H9 (cell line): ENCODE measurements around the gene ATG14. TPM values are rescaled to one million over a fixed set of nuclear protein-coding genes. Genes with fewer than 3 reads are reported as not detected.

ENCODE experiments used
- DNase-seq: peaks from one replicate; pipeline ENCODE4 v3.0.0-alpha.2; 2017
- H2AFZ ChIP-seq: one replicate; pipeline ENCODE4 v1.6.1; 2013; ENCODE audit warnings: mild to moderate bottlenecking, low read length, control low read depth, moderate library complexity
- H2AK5ac ChIP-seq: 2 replicates; pipeline ENCODE4 v1.6.1; 2013; ENCODE audit warnings: low read length, control low read depth, mixed read lengths; ENCODE audit not compliant: insufficient read length
- H2BK120ac ChIP-seq: one replicate; pipeline ENCODE4 v1.6.1; 2013; ENCODE audit warnings: low read depth, mild to moderate bottlenecking, low read length, control low read depth, inconsistent platforms; ENCODE audit not compliant: poor library complexity, severe bottlenecking
- H2BK12ac ChIP-seq: 2 replicates; pipeline ENCODE4 v1.6.1; 2013; ENCODE audit warnings: low read length, control low read depth, mixed read lengths, low read depth; ENCODE audit not compliant: insufficient read length
- H2BK15ac ChIP-seq: 2 replicates; pipeline ENCODE4 v1.6.1; 2013; ENCODE audit warnings: low read depth, low read length, control low read depth
- H2BK20ac ChIP-seq: one replicate; pipeline ENCODE4 v1.6.1; 2013; ENCODE audit warnings: low read depth, mild to moderate bottlenecking, low read length, control low read depth, inconsistent platforms; ENCODE audit not compliant: poor library complexity, severe bottlenecking
- H2BK5ac ChIP-seq: 2 replicates; pipeline ENCODE4 v1.6.1; 2013; ENCODE audit warnings: low read length, control low read depth, mixed read lengths; ENCODE audit not compliant: insufficient read length
- H3K14ac ChIP-seq: 2 replicates; pipeline ENCODE4 v1.6.1; 2013; ENCODE audit warnings: low read length, control low read depth; ENCODE audit not compliant: insufficient read depth
- H3K18ac ChIP-seq: 2 replicates; pipeline ENCODE4 v1.6.1; 2013; ENCODE audit warnings: low read depth, mild to moderate bottlenecking, mixed read lengths, low read length, control low read depth; ENCODE audit not compliant: insufficient read length
- H3K23ac ChIP-seq: 2 replicates; pipeline ENCODE4 v1.6.1; 2013; ENCODE audit warnings: low read length, control low read depth, mixed read lengths, low read depth; ENCODE audit not compliant: insufficient read length
- H3K23me2 ChIP-seq: 2 replicates; pipeline ENCODE4 v1.6.1; 2013; ENCODE audit warnings: low read depth, mild to moderate bottlenecking, mixed read lengths, low read length, control low read depth; ENCODE audit not compliant: insufficient read length, poor library complexity, severe bottlenecking
- H3K27ac ChIP-seq: 2 replicates; pipeline ENCODE4 v1.5.1; 2013; ENCODE audit warnings: low read length, control low read depth, mixed read lengths, low read depth; ENCODE audit not compliant: insufficient read length
- H3K27me3 ChIP-seq: 2 replicates; pipeline ENCODE4 v1.6.1; 2013; ENCODE audit warnings: low read length, control low read depth, inconsistent platforms; ENCODE audit not compliant: insufficient read depth
- H3K4ac ChIP-seq: 2 replicates; pipeline ENCODE4 v1.6.1; 2013; ENCODE audit warnings: low read depth, mild to moderate bottlenecking, control low read depth, inconsistent platforms, low read length, moderate library complexity
- H3K4me1 ChIP-seq: 2 replicates; pipeline ENCODE4 v1.6.1; 2013; ENCODE audit warnings: low read length, control low read depth, inconsistent platforms; ENCODE audit not compliant: insufficient read depth
- H3K4me2 ChIP-seq: 2 replicates; pipeline ENCODE4 v1.6.1; 2013; ENCODE audit warnings: low read length, control low read depth, mixed read lengths; ENCODE audit not compliant: insufficient read length, insufficient read depth
- H3K56ac ChIP-seq: 2 replicates; pipeline ENCODE4 v1.6.1; 2013; ENCODE audit warnings: low read depth, mild to moderate bottlenecking, mixed read lengths, low read length, control low read depth; ENCODE audit not compliant: insufficient read length
- H3K79me1 ChIP-seq: 2 replicates; pipeline ENCODE4 v1.6.1; 2013; ENCODE audit warnings: low read depth, mild to moderate bottlenecking, moderate library complexity, low read length, control low read depth, inconsistent platforms; ENCODE audit not compliant: insufficient read depth, poor library complexity, severe bottlenecking
- H3K79me2 ChIP-seq: 2 replicates; pipeline ENCODE4 v1.6.1; 2013; ENCODE audit warnings: low read length, control low read depth, inconsistent platforms; ENCODE audit not compliant: insufficient read depth
- H3K9ac ChIP-seq: 2 replicates; pipeline ENCODE4 v1.6.1; 2013; ENCODE audit warnings: low read length, control low read depth, mixed read lengths; ENCODE audit not compliant: insufficient read length; ENCODE audit errors: extremely low read depth
- H3K9me3 ChIP-seq: one replicate; pipeline ENCODE4 v1.6.1; 2013; ENCODE audit warnings: low read depth, low read length, inconsistent platforms; ENCODE audit not compliant: control insufficient read depth
- H3T11ph ChIP-seq: one replicate; pipeline ENCODE4 v1.6.1; 2013; ENCODE audit warnings: mild to moderate bottlenecking, low read length, control low read depth, inconsistent platforms
- H4K20me1 ChIP-seq: one replicate; pipeline ENCODE4 v1.6.1; 2013; ENCODE audit not compliant: control insufficient read depth, insufficient read length, insufficient read depth
- H4K5ac ChIP-seq: 2 replicates; pipeline ENCODE4 v1.6.1; 2013; ENCODE audit warnings: low read depth, mild to moderate bottlenecking, mixed read lengths, low read length, control low read depth; ENCODE audit not compliant: insufficient read length
- H4K8ac ChIP-seq: replicated peaks from 2 replicates; pipeline ENCODE4 v1.6.1; 2013; ENCODE audit warnings: low read length, control low read depth, mixed read lengths, low read depth; ENCODE audit not compliant: insufficient read length
- H4K91ac ChIP-seq: 2 replicates; pipeline ENCODE4 v1.6.1; 2013; ENCODE audit warnings: low read depth, mild to moderate bottlenecking, moderate library complexity, mixed read lengths, low read length, control low read depth; ENCODE audit not compliant: insufficient read length
- H3K27ac Mint-ChIP-seq, 3 experiments: 2 replicates in 2 of 3; 3 replicates in 1 of 3; pipeline ENCODE4 v1.8.0; 2020 to 2021; ENCODE audit warnings: mixed read lengths in 3 of 3, mild to moderate bottlenecking in 1 of 3, moderate library complexity in 1 of 3
- H3K27me3 Mint-ChIP-seq: 2 replicates; pipeline ENCODE4 v1.8.0; 2021; ENCODE audit warnings: low read depth, mild to moderate bottlenecking, moderate library complexity, mixed read lengths
- H3K36me3 Mint-ChIP-seq, 3 experiments: 2 replicates in 2 of 3; 3 replicates in 1 of 3; pipeline ENCODE4 v1.8.0; 2020 to 2021; ENCODE audit warnings: low read depth in 3 of 3, mixed read lengths in 3 of 3; ENCODE audit not compliant: insufficient read depth in 1 of 3
- H3K4me1 Mint-ChIP-seq, 2 experiments: 2 replicates each; pipeline ENCODE4 v1.8.0; 2020; ENCODE audit warnings: mixed read lengths in 2 of 2
- H3K4me3 Mint-ChIP-seq, 2 experiments: 2 replicates in 1 of 2; 3 replicates in 1 of 2; pipeline ENCODE4 v1.8.0; 2020 to 2021; ENCODE audit warnings: mild to moderate bottlenecking in 2 of 2, mixed read lengths in 2 of 2, moderate library complexity in 1 of 2
- H3K9me3 Mint-ChIP-seq, 2 experiments: 2 replicates in 1 of 2; 3 replicates in 1 of 2; pipeline ENCODE4 v1.8.0; 2020; ENCODE audit warnings: mild to moderate bottlenecking in 2 of 2, mixed read lengths in 2 of 2, moderate library complexity in 1 of 2
- WGBS: extraction: QIAGEN DNeasy Blood & Tissue Kit; methylation state at CpG from one replicate; pipeline ENCODE4 v1.1.7; 2013; ENCODE audit warnings: missing lambda C conversion rate, low lambda C conversion rate, mixed read lengths; ENCODE audit not compliant: insufficient read length; ENCODE audit errors: extremely low coverage; 5-methylcytosine and 5-hydroxymethylcytosine counted together
- total RNA-seq: library from RNA; stranded (reverse); gene quantifications from 2 replicates; pipeline ENCODE4 v1.2.1, GENCODE V29; 2021
- TF ChIP-seq, protein P1 (sequence below): fragments of 200-600 bp; sonication (generic); conservative IDR thresholded peaks from 3 replicates; pipeline ENCODE4 v1.8.0; 2021; ENCODE audit warnings: antibody characterized with exemption, mild to moderate bottlenecking

The ATG14 gene
- total RNA-seq, 1 experiment from 2014 or later: 13.6 TPM

- no CpG with 5 or more reads among the region's 1 CpG for WGBS
Observed at GRCh38 chr14:55419663-55420062, 8.0 kb upstream of the ATG14 start.

More at GRCh38 chr14:55419663-55420062, 8.0 kb upstream of the ATG14 start:
- no peaks in the 10 kb centered on the region for H3K36me3 Mint-ChIP-seq
- Histone ChIP-seq H4K5ac (no peak overlapping the region), H3K27me3 (no peaks in the 10 kb centered on the region), H3K23ac (no peak overlapping the region), H3T11ph (no peak overlapping the region), H3K14ac (no peak overlapping the region), H3K27ac (no peak overlapping the region), H3K9me3 (no peaks in the 10 kb centered on the region), H3K79me2 (no peaks in the 10 kb centered on the region), H3K4me1 (no peaks in the 10 kb centered on the region), H3K18ac (no peak overlapping the region), H3K4me2 (no peak overlapping the region), H2BK12ac (no peak overlapping the region), H4K8ac (no peak overlapping the region), H3K9ac (no peak overlapping the region), H2AK5ac (no peak overlapping the region), H2BK120ac (no peak overlapping the region), H2BK20ac (no peak overlapping the region), H4K91ac (no peak overlapping the region), H4K20me1 (no peaks in the 10 kb centered on the region), H3K56ac (no peak overlapping the region), H2BK15ac (no peak overlapping the region), H2AFZ (no peak overlapping the region), H2BK5ac (no peak overlapping the region), H3K23me2 (no peaks in the 10 kb centered on the region), H3K79me1 (no peaks in the 10 kb centered on the region), H3K4ac (no peak overlapping the region)
- no peak overlapping the region for H3K27ac Mint-ChIP-seq
- peaks cover 7 to 13% of the 10 kb centered on the region in 2 experiments for H3K4me1 Mint-ChIP-seq
- H3K9me3 Mint-ChIP-seq: no peaks in the 10 kb centered on the region; a peak in 1 of 5 replicates
- peaks cover 5% of the 10 kb centered on the region; the same call in 1 of the 2 replicates for H3K27me3 Mint-ChIP-seq
- DNase-seq: no peak
- TF ChIP-seq, protein P1, sequence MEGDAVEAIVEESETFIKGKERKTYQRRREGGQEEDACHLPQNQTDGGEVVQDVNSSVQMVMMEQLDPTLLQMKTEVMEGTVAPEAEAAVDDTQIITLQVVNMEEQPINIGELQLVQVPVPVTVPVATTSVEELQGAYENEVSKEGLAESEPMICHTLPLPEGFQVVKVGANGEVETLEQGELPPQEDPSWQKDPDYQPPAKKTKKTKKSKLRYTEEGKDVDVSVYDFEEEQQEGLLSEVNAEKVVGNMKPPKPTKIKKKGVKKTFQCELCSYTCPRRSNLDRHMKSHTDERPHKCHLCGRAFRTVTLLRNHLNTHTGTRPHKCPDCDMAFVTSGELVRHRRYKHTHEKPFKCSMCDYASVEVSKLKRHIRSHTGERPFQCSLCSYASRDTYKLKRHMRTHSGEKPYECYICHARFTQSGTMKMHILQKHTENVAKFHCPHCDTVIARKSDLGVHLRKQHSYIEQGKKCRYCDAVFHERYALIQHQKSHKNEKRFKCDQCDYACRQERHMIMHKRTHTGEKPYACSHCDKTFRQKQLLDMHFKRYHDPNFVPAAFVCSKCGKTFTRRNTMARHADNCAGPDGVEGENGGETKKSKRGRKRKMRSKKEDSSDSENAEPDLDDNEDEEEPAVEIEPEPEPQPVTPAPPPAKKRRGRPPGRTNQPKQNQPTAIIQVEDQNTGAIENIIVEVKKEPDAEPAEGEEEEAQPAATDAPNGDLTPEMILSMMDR: no peak
- H3K4me3 Mint-ChIP-seq: no peak overlapping the region
